ENCODE measurements around the gene HINT2. TPM values are rescaled to one million over a fixed set of nuclear protein-coding genes. Genes with fewer than 3 reads are reported as not detected.

The HINT2 gene
- total RNA-seq, 2 experiments from 2014 or later, result 53.4 to 62.7 TPM

Other genes with a start within 250 kb of the HINT2 start
- 10 to 100 TPM; 26.1 to 26.9 TPM for gene TESK1, start 209.8 kb downstream of the HINT2 start, total RNA-seq
- gene CD72, start 196.6 kb downstream of the HINT2 start, total RNA-seq, result 10 to 100 TPM; 13.1 to 15.5 TPM
- 100 to 1,000 TPM in 1 of 2 experiments, 10 to 100 TPM in 1; 99.9 to 102 TPM for gene SIT1, start 164.1 kb downstream of the HINT2 start, total RNA-seq
- over 10,000 TPM; 13,164 to 13,311 TPM for gene RMRP, start 157.0 kb downstream of the HINT2 start, total RNA-seq
- gene CCDC107, start 156.8 kb downstream of the HINT2 start, total RNA-seq, result 10 to 100 TPM; 12.1 to 13.7 TPM
- gene ARHGEF39, start 149.8 kb downstream of the HINT2 start, total RNA-seq, result 10 to 100 TPM; 16.0 to 19.9 TPM
- gene CA9, start 141.1 kb downstream of the HINT2 start, total RNA-seq, result 1 to 10 TPM; 4.5 to 4.9 TPM
- gene TPM2, start 125.1 kb downstream of the HINT2 start, total RNA-seq, result 1 to 10 TPM; 4.8 to 5.3 TPM
- 100 to 1,000 TPM; 212 to 219 TPM for gene TLN1, start 82.8 kb downstream of the HINT2 start, total RNA-seq
- 10 to 100 TPM; 22.3 to 22.4 TPM for gene CREB3, start 82.4 kb downstream of the HINT2 start, total RNA-seq
- 10 to 100 TPM; 21.2 to 22.3 TPM for gene GBA2, start 65.8 kb downstream of the HINT2 start, total RNA-seq
- 10 to 100 TPM; 13.0 to 14.8 TPM for gene RGP1, start 65.8 kb downstream of the HINT2 start, total RNA-seq
- under 1 TPM; 0.59 to 0.67 TPM for gene MSMP, start 60.8 kb downstream of the HINT2 start, total RNA-seq
- 1 to 10 TPM; 7.5 to 7.8 TPM for gene NPR2, start 23.5 kb downstream of the HINT2 start, total RNA-seq
- 1 to 10 TPM in 1 of 2 experiments, under 1 TPM in 1; 0.63 to 1.1 TPM for gene SPAG8, start 2.8 kb downstream of the HINT2 start, total RNA-seq
- not detected for gene FAM221B, start 13.7 kb upstream of the HINT2 start, total RNA-seq
- 1 to 10 TPM; 3.4 to 4.3 TPM for gene TMEM8B, start 14.2 kb upstream of the HINT2 start, total RNA-seq
- gene OR13J1, start 55.4 kb upstream of the HINT2 start, total RNA-seq, result not detected
- not detected for gene HRCT1, start 91.2 kb upstream of the HINT2 start, total RNA-seq
- gene SPAAR, start 94.4 kb upstream of the HINT2 start, total RNA-seq, result not detected
- gene OR2S2, start 143.1 kb upstream of the HINT2 start, total RNA-seq, result not detected
- 1 to 10 TPM; 5.3 to 6.5 TPM for gene RECK, start 221.9 kb upstream of the HINT2 start, total RNA-seq